Measurements from ENCODE around the gene ULK2. TPM values are rescaled to one million over a fixed set of nuclear protein-coding genes. Genes with fewer than 3 reads are reported as not detected.
A peak's percentile ranks its signal among the peaks of the same experiment; 100 is the strongest.

ULK2 gene
- total and polyA plus RNA-seq, 2 donors from 2014 or later: 6.6 to 16.3 TPM

DNA sequence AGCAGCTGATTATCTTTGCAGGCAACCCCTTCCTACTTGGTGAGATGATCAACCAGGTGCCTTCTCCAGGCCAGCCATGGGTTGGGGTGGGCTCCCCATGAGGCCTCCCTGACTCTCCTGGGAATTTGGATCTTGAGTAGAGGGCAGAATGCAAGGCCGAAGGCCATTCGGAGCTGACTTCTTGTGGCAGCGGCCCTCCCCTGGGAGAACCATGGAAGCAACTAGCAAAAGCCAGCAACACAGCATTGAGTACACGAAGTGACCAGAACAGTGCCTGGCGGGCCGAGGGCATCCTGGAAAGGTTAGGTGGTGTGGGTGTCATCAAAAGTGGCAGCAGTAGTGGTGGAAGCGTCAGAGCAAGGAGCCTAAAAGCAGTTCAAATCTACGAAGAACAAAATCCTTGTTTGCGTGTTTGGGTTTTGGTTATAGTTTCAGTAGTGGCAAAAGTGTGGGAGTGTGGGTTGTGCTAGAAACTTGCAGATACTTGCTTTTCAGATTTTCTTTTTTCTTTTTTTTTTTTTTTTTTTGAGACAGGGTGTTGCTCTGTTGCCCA lies 117.6 kb downstream of the ULK2 start:
- Histone ChIP-seq H3K27ac (ENCODE audit: low read depth in 2 of 2, low read length in 2 of 2) (no peak overlapping the region), H3K36me3 (ENCODE audit: control insufficient read depth in 2 of 3, insufficient read depth in 3 of 3, low read length in 3 of 3) (no peaks in the 10 kb centered on the region), H3K27me3 (ENCODE audit: control insufficient read depth, insufficient read depth, low read length) (no peaks in the 10 kb centered on the region), H3K4me3 (ENCODE audit: low read length in 3 of 3) (no peak overlapping the region), H3K9ac (ENCODE audit: low read length in 3 of 3) (no peak overlapping the region), H3K9me3 (ENCODE audit: control insufficient read depth in 2 of 3, insufficient read depth in 1 of 3, low read length in 3 of 3) (no peaks in the 10 kb centered on the region), H3K4me1 (ENCODE audit: control insufficient read depth in 2 of 3, insufficient read depth in 2 of 3, low read depth in 1 of 3, low read length in 3 of 3) (peaks cover 0 to 15% (median 11%) of the 10 kb centered on the region in 3 donors)
- no peak for DNase-seq
- intact Hi-C loops (cut with DNase I): no loop called here
- no peak for FAIRE-seq
- TF ChIP-seq, protein P1, sequence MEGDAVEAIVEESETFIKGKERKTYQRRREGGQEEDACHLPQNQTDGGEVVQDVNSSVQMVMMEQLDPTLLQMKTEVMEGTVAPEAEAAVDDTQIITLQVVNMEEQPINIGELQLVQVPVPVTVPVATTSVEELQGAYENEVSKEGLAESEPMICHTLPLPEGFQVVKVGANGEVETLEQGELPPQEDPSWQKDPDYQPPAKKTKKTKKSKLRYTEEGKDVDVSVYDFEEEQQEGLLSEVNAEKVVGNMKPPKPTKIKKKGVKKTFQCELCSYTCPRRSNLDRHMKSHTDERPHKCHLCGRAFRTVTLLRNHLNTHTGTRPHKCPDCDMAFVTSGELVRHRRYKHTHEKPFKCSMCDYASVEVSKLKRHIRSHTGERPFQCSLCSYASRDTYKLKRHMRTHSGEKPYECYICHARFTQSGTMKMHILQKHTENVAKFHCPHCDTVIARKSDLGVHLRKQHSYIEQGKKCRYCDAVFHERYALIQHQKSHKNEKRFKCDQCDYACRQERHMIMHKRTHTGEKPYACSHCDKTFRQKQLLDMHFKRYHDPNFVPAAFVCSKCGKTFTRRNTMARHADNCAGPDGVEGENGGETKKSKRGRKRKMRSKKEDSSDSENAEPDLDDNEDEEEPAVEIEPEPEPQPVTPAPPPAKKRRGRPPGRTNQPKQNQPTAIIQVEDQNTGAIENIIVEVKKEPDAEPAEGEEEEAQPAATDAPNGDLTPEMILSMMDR (IDR thresholded peaks at IDR 0.05; ENCODE audit: borderline replicate concordance, extremely low read depth, insufficient read depth): no peak

DNA sequence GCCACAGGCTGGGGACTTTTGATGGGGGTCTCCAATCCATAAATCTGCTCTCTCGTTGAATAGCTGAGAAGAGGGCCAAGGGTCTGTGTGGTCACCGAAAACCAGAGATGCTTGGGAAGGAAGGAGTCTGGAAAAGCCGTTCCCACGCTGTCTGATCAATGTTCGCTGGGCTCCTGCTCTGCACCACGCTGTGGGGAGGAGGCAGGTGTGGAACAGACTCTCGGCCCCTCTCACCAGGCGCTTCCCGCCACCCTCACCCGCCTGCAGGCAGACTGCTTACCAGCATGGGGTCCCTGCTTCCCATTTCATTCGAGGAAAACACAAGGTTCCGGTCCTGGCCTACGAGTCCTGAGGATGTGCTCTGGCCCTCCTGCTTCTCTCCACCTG lies 118.9 kb downstream of the ULK2 start:
- TF ChIP-seq, protein P1 (IDR thresholded peaks at IDR 0.05; ENCODE audit: borderline replicate concordance, extremely low read depth, insufficient read depth): no peak
- Histone ChIP-seq H3K27ac (ENCODE audit: low read depth in 2 of 2, low read length in 2 of 2) (no peak overlapping the region), H3K4me3 (ENCODE audit: low read length in 3 of 3) (no peak overlapping the region), H3K9ac (ENCODE audit: low read length in 3 of 3) (no peak overlapping the region), H3K9me3 (ENCODE audit: control insufficient read depth in 2 of 3, insufficient read depth in 1 of 3, low read length in 3 of 3) (no peaks in the 10 kb centered on the region), H3K27me3 (ENCODE audit: control insufficient read depth, insufficient read depth, low read length) (no peaks in the 10 kb centered on the region), H3K36me3 (ENCODE audit: control insufficient read depth in 2 of 3, insufficient read depth in 3 of 3, low read length in 3 of 3) (no peaks in the 10 kb centered on the region), H3K4me1 (ENCODE audit: control insufficient read depth in 2 of 3, insufficient read depth in 2 of 3, low read depth in 1 of 3, low read length in 3 of 3) (peaks cover 0 to 15% (median 14%) of the 10 kb centered on the region in 3 donors)
- FAIRE-seq (no peak), DNase-seq (no peak)
- intact Hi-C loops (cut with DNase I): no loop called here

DNA sequence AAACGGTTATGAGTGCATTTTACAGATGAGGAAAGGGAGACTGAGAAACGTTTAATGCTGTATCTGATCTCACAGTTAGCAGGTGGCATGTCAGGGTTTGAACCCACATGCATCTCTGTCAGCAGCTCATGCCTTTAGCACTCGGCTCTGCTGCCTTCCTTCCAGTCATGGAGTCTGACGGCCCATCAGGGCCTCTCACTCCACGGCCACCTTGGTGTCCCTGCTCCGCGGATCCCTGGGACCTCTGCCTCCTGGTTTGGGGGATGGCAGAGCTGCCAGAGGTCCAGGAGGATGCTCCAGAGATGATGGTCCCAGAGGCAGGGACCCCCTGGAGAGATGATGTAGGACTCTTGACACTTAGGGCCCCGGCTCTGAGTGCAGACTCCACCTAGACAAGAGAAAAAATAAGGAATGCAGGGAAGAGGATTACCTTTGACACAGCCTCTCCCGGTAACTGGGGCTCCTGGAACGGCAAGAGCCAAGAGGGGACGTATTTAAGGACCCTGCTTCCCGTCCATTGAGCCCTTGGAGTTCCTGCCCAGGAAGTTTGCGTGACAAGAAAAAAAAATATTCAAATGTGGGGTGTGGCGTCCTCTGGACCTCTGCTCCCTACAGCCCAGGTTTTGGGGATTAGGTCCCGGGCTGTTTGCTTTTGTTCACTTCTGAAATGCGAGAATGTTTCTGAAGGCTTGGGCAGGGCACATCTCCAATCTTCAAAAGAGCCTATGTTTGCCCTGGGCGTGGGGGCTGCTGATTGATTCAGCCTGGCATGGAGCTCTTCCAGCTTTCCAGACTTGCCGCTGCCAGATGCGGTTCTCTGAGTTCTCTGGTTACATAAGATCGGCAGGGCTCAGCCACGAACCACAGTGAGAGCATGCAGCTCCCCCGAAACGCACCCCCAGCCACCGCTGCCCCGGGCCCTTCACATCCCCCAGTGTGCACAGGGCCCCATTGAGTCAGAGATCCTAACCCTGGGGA lies 119.6 kb downstream of the ULK2 start, which contains the start of gene ALDH3A1:
TSS of gene ALDH3A1 (minus strand) at position 470 of the 978 bp plus-strand sequence. CDS start 3,169 bp downstream, outside the sequence.
- Histone ChIP-seq H3K9me3 (ENCODE audit: control insufficient read depth in 2 of 3, insufficient read depth in 1 of 3, low read length in 3 of 3) (no peaks in the 10 kb centered on the region), H3K27ac (ENCODE audit: low read depth in 2 of 2, low read length in 2 of 2) (no peak within 1 kb of the TSS), H3K36me3 (ENCODE audit: control insufficient read depth in 2 of 3, insufficient read depth in 3 of 3, low read length in 3 of 3) (no peaks in the 10 kb centered on the region), H3K4me3 (ENCODE audit: low read length in 3 of 3) (no peak within 1 kb of the TSS), H3K9ac (ENCODE audit: low read length in 3 of 3) (no peak within 1 kb of the TSS), H3K4me1 (ENCODE audit: control insufficient read depth in 2 of 3, insufficient read depth in 2 of 3, low read depth in 1 of 3, low read length in 3 of 3) (peaks cover 0 to 13% (median 7%) of the 10 kb centered on the region in 3 donors), H3K27me3 (ENCODE audit: control insufficient read depth, insufficient read depth, low read length) (no peaks in the 10 kb centered on the region)
- intact Hi-C loops (cut with DNase I): no loop called here
- TF ChIP-seq, protein P1 (IDR thresholded peaks at IDR 0.05; ENCODE audit: borderline replicate concordance, extremely low read depth, insufficient read depth): no peak
- FAIRE-seq (no peak), DNase-seq (peak in 4 of 5 donors; percentile 75 to 85 (median 80))
